Tibial artery (tissue), 4 donors: ENCODE measurements around the gene MSL1.

Experiments
- DNase-seq, 2 donors: peaks; one replicate each; pipeline ENCODE4 v3.0.0-alpha.2; 2019
- H3K27ac ChIP-seq, 2 donors: fragments of 200-600 bp; sonication (generic) in 1 of 2; 1 replicate in 1 of 2; 2 replicates in 1 of 2; pipeline ENCODE4 v1.5.1; 2018 to 2019; ENCODE audit warnings: mild to moderate bottlenecking in 1 of 2
- H3K27me3 ChIP-seq, 2 donors: fragments of 200-600 bp; sonication (generic) in 1 of 2; one replicate each; pipeline versions ENCODE4 v1.5.1 to v1.6.0; 2016 to 2019
- H3K36me3 ChIP-seq, 3 donors: fragments of 200-600 bp; sonication (generic) in 2 of 3; one replicate each; pipeline ENCODE4 v1.5.1; 2016 to 2019; ENCODE audit warnings: mild to moderate bottlenecking in 2 of 3
- H3K4me1 ChIP-seq, 4 donors: fragments of 200-600 bp; sonication (generic) in 2 of 4; 1 replicate in 3 of 4; 2 replicates in 1 of 4; pipeline ENCODE4 v1.5.1; 2016 to 2019
- H3K4me3 ChIP-seq, 2 donors: fragments of 200-600 bp; sonication (generic) in 1 of 2; 1 replicate in 1 of 2; 2 replicates in 1 of 2; pipeline ENCODE4 v1.5.1; 2018 to 2019; ENCODE audit warnings: mild to moderate bottlenecking in 2 of 2
- H3K9me3 ChIP-seq, 3 donors: fragments of 200-600 bp; sonication (generic) in 1 of 3; one replicate each; pipeline ENCODE4 v1.5.1; 2016 to 2019
- intact Hi-C: fragments of 100-400 bp; cut with DNase I; formaldehyde crosslinking; loops from one replicate; pipeline ENCODE4 v1.15.0; 2023; ENCODE audit warnings: low total_unique reads
- TF ChIP-seq, protein P1 (sequence below), 2 experiments: fragments of 200-600 bp in 1 of 2; fragments of 450-650 bp in 1 of 2; IDR thresholded peaks; one replicate each; pipeline ENCODE4 v1.5.1; 2017 to 2019; ENCODE audit warnings: antibody characterized with exemption in 2 of 2, mild to moderate bottlenecking in 1 of 2, moderate library complexity in 1 of 2

The MSL1 gene

GRCh38 chr17:40105861-40106759 is 15.7 kb upstream of the MSL1 start:
- Histone ChIP-seq H3K4me3 (no peak overlapping the region), H3K27me3 (no peaks in the 10 kb centered on the region), H3K36me3 (no peaks in the 10 kb centered on the region), H3K27ac (peak overlapping the region; percentile 94 to 98), H3K4me1 (peaks cover 11 to 100% (median 78%) of the 10 kb centered on the region in 4 donors), H3K9me3 (no peaks in the 10 kb centered on the region)
- no peak for DNase-seq
- intact Hi-C loops: loop anchor here (5.0 kb wide), 1 partner anchor 34 kb away; no protein-coding TSS in a partner anchor
- TF ChIP-seq, protein P1, sequence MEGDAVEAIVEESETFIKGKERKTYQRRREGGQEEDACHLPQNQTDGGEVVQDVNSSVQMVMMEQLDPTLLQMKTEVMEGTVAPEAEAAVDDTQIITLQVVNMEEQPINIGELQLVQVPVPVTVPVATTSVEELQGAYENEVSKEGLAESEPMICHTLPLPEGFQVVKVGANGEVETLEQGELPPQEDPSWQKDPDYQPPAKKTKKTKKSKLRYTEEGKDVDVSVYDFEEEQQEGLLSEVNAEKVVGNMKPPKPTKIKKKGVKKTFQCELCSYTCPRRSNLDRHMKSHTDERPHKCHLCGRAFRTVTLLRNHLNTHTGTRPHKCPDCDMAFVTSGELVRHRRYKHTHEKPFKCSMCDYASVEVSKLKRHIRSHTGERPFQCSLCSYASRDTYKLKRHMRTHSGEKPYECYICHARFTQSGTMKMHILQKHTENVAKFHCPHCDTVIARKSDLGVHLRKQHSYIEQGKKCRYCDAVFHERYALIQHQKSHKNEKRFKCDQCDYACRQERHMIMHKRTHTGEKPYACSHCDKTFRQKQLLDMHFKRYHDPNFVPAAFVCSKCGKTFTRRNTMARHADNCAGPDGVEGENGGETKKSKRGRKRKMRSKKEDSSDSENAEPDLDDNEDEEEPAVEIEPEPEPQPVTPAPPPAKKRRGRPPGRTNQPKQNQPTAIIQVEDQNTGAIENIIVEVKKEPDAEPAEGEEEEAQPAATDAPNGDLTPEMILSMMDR (IDR thresholded peaks at IDR 0.05): no peak

- intact Hi-C loops: loop anchor here (5.0 kb wide), 1 partner anchor 35 kb away; no protein-coding TSS in a partner anchor
- peaks cover 11 to 100% (median 80%) of the 10 kb centered on the region in 4 donors for H3K4me1 ChIP-seq
- H3K36me3 ChIP-seq: no peaks in the 10 kb centered on the region
- no peaks in the 10 kb centered on the region for H3K27me3 ChIP-seq
- no peak for DNase-seq
- H3K27ac ChIP-seq: peak overlapping the region; percentile 94 to 98
- no peaks in the 10 kb centered on the region for H3K9me3 ChIP-seq
- TF ChIP-seq, protein P1 (IDR thresholded peaks at IDR 0.05): no peak
- no peak overlapping the region for H3K4me3 ChIP-seq
Measured at GRCh38 chr17:40106760-40107521, 14.8 kb upstream of the MSL1 start.

- peak overlapping the region; percentile 94 to 98 for H3K27ac ChIP-seq
- H3K9me3 ChIP-seq: no peaks in the 10 kb centered on the region
- H3K36me3 ChIP-seq: no peaks in the 10 kb centered on the region
- peaks cover 11 to 100% (median 84%) of the 10 kb centered on the region in 4 donors for H3K4me1 ChIP-seq
- H3K4me3 ChIP-seq: peak overlapping the region in 1 of 2 donors; percentile 17
- peak in 1 of 2 donors; percentile 60 for DNase-seq
- TF ChIP-seq, protein P1 (IDR thresholded peaks at IDR 0.05): no peak
- H3K27me3 ChIP-seq: no peaks in the 10 kb centered on the region
- intact Hi-C loops: loop anchor here (5.0 kb wide), 1 partner anchor 35 kb away; no protein-coding TSS in a partner anchor
Measured at GRCh38 chr17:40107522-40108174, 14.1 kb upstream of the MSL1 start.

- Histone ChIP-seq H3K27me3 (no peaks in the 10 kb centered on the region), H3K36me3 (no peaks in the 10 kb centered on the region), H3K4me1 (peaks cover 11 to 97% (median 86%) of the 10 kb centered on the region in 4 donors), H3K9me3 (no peaks in the 10 kb centered on the region), H3K4me3 (no peak overlapping the region), H3K27ac (peak overlapping the region; percentile 94 to 98)
- DNase-seq: peak; percentile 13 to 64
- TF ChIP-seq, protein P1 (IDR thresholded peaks at IDR 0.05): no peak
- intact Hi-C loops: loop anchor here (5.0 kb wide), 1 partner anchor 37 kb away; no protein-coding TSS in a partner anchor
Measured at GRCh38 chr17:40108970-40109824, 12.6 kb upstream of the MSL1 start.
